Medulla oblongata (tissue), 1 donor: ENCODE data around the gene BRF1.

Experiments
- DNase-seq: peaks from one replicate; pipeline ENCODE4 v3.0.0-alpha.2; 2015; ENCODE audit errors: extremely low spot score

Gene BRF1

DNA sequence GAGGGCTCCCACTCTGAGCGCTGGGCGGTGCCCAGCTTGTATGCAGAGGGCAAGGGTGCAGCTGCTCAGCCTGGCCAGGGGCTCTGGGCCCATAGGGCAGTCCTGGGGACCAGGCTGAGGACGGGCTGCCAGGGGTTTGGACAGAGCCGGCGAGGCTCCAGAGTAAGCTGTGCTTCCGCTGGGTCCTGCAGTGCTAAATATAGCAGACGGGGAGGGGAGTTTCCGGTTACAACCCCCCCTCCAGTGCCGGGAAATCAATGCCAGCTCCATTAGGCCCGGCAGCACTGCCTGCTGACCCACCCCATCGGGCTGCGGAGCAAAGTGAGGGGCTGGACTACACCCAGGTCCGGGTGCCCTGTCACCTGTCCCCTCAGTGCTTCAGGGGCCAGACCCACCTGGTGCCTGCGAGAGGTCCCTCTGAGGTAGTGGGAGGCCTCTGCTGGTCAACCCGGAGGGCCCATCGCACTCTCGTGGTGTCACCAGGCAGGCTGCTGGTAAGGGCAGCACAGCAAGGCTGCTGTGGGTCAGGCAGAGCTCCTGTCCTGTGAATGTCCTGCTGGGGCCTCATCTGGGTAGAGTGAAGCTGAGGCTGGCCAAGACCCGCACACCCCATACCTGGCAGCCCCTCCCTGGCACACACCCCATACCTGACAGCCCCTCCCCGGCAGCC, 129.7 kb downstream of the BRF1 start:
- no peak for DNase-seq

- DNase-seq, result no peak
These were observed 130.8 kb downstream of the BRF1 start for GRCh38 chr14:105169776-105170655.

- DNase-seq, result no peak
These were observed 131.8 kb downstream of the BRF1 start for GRCh38 chr14:105168979-105169507.

- DNase-seq, result no peak
These were observed 132.3 kb downstream of the BRF1 start, which contains the start of gene JAG2 for GRCh38 chr14:105168496-105168978. TSS of gene JAG2 (minus strand) at chr14:105168776. CDS start at chr14:105168420, 356 bp downstream.

GRCh38 chr14:105168093-105168420, 132.7 kb downstream of the BRF1 start:
- DNase-seq, result no peak

- no peak for DNase-seq
These were observed 133.3 kb downstream of the BRF1 start for GRCh38 chr14:105167303-105168092.

GRCh38 chr14:105166571-105167302, 134.1 kb downstream of the BRF1 start:
- no peak for DNase-seq

DNA sequence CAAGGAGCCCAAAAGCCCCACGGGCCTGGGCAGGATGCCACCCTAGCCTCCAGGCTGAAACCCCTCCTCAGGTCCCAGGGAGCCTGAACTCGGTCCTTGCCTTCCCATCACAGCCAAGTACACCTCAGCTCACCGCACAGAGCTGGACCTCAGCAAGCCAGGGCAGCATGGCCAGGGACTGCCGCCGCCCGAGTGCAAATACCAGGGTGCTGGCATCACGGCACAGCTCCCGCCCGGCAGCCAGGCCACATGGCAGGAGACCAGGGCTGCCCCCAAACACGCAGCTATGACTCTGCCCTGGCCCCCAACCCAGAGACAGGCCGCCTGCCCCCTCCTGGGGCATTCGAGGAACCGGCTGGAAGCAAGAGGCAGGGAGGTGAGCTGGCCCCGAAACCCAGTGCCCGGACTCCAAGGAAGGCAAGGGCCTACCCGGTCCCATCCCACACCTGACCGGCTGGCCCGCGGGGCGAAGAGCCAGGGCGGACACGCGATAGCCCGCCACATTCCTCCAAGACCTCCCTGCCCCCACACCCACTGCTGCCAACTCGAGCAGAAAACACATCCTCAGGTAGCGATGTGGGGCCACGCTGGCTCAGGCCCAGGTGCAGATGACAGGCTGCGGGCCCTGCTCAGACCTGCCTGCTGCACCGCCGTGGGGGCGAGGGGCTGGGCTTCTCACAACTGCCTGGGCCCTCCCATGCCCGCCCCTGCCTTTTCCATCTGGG, 134.9 kb downstream of the BRF1 start:
- DNase-seq, result no peak

- DNase-seq, result no peak
These were observed 135.6 kb downstream of the BRF1 start for GRCh38 chr14:105165134-105165704.

DNA sequence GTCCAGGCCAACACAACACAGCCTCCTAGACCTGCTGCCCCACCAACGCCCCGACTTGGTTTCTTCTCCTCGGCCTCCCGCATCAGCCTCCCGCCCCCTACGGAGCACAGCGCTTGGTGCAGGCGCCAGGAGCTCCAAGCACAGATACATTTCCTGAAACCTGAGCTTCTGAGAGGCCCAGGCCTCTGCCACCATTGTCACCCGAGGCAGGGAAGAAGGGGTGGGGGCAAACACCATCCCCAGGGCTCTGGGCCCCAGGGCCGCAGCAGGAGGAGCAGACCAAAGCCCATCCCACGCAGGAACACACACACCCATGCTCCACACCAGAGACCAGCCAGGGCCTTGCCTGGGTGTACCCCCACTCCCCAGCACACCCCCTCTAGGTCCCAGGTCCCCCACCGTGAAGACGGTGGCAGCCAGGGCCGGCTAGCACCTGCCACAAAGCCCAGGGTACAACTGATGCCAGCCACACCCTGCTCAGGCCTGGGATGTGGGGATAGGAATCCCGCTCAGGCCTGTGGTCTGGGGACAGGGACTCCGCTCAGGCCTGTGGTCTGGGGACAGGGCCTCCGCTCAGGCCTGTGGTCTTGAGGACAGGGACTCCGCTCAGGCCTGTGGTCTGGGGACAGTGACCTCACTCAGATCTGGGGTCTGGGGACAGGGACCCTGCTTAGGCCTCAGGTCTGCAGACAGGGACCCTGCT, 137.6 kb downstream of the BRF1 start:
- DNase-seq, result no peak

- no peak for DNase-seq
These were observed 138.2 kb downstream of the BRF1 start for GRCh38 chr14:105162669-105162979.

GRCh38 chr14:105161964-105162668, 138.7 kb downstream of the BRF1 start:
- no peak for DNase-seq

- DNase-seq, result no peak
These were observed 139.5 kb downstream of the BRF1 start for GRCh38 chr14:105161309-105161708.

DNA sequence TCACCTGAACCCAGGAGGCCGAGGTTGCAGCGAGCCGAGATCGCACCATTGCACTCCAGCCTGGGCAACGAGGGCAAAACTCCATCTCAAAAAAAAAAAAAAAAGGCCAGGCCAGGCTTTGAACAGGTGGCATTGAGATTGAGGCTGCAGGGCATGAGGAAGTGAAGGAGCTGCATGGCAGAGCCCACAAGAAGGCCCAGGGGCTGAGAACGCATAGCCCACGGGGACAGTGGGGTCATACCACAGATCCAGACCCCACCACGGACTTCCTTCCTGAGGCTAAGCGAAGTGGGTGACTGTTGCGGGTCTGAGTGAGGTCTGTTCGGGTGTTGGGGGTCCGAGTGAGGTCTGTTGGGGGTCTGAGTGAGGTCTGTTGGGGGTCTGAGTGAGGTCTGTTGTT, 140.0 kb downstream of the BRF1 start:
- DNase-seq, result no peak

DNA sequence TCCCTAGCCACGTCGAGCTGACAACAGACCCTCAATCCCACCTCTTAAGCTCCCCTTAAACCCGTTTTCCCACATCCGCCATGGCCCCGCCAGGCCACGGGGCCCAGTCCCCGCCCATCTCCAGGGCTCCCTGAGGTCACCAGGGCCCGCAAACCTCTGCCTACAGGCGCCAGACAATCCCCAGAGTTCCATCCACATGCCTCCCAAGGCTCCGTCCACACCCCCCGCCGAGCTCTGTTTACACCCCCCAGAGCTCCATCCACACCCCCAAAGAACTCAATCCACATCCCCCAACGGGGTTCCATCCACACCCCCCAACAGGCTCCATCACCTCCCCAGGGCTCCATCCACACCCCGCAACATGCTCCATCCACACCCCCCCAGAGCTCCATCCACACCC, 141.5 kb downstream of the BRF1 start:
- DNase-seq, result no peak
